HG02885 (cell line): ENCODE results near the gene RGS7.
"Not testable (repeated sequence)": the region's sequence is repeated elsewhere in the genome, so short reads cannot be mapped to it uniquely, and the experiment has no call there.

Experiments
- ATAC-seq: cut with Tn5 transposase; IDR thresholded peaks from one replicate; pipeline ENCODE4 v1.9.1; 2021; ENCODE audit warnings: mild to moderate bottlenecking; ENCODE audit not compliant: unreplicated experiment, poor library complexity

RGS7 gene

GRCh38 chr1:241020851-241021697 lies 335.9 kb downstream of the RGS7 start:
- no peak for ATAC-seq

DNA sequence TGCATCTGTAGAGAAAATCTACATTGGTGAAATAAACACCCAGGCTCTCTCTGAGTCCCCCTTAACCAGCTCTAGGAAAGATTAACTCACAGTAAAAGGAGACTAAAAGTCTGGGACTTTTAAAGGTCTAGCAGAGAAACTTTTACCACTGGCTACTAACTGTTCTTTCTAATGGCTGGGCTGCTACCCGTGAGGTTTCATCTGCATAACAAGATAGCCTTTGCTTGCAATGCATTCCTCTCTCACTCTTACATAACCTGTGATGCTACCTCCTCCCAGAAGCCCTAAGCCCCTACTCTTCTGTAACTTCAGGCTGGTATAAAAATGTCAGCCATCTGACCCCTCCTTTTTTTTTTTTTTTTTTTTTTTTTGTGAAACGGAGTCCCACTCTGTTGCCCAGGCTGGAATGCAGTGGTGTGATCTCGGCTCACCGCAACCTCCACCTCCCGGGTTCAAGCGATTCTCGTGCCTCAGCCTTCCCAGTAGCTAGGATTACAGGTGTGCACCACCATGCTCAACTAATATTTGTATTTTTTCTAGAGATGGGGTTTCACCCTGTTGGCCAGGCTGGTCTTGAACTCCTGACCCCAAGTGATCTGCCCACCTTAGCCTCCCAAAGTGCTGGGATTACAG lies 344.2 kb downstream of the RGS7 start:
- ATAC-seq, result no peak

DNA sequence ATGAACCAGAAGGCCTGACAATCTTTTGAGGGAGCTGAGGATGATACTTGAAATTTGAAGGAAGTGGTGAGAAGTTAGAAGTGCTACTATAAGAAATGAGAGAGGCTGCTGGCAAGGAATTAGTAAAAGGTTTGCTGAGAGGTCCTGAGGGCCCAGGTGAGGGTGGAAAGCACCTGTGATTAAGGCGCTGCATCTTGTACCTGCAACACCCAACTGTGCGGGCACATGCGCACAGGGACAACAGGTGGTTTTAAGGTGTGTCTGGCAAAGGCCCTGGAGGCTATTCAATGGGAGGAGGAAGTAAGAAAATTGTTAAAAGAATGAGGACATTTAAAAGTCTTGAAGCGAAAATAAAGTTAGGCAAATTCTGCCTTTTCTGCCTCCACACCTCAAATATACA lies 349.3 kb downstream of the RGS7 start:
- no peak for ATAC-seq

DNA sequence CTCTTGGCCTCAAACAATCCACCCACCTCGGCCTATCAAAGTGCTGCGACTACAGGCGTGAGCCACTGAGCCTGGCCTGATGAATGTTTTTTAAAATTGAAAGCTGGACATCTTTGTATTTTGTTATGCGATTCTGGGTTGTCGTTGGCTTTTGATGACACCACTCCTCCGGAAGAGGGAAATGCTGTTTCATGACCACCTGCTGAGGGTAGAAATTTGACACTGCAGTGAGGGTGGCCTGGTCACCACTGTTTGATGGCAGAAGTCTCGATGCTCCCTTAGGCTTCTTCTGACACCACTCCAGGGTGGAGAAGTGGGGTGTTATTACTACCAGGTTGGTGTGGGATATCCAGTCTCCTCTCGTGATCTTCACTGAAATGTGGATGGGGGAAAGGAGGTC lies 357.2 kb downstream of the RGS7 start:
- ATAC-seq, result no peak

DNA sequence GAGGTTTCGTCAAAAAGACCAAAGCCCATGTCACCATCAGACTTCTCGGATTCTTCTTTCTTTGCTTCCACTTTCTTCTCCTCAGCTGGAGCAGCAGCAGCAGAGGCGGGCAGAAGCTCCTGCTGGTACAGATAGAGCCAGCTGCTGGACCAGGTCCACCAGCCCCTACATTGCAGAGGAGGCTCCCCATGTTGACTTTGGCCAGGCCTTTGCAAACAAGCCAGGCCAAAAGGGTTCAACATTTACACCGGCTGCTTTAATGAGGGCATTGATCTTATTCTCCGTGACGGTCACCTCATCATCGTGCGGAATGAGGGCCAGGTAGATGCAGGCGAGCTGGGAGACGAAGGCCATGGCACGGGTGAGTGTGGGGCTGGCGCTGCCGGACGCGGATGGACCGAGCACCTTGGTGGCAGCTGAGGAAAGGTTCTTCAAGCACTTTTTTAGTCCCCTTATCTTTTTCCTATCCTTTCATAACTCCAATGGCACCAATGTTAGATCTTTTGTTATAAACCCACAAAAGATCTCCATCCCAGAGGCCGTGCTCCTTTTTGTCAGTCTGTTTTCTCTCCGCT lies 358.5 kb downstream of the RGS7 start:
- ATAC-seq, result no peak

DNA sequence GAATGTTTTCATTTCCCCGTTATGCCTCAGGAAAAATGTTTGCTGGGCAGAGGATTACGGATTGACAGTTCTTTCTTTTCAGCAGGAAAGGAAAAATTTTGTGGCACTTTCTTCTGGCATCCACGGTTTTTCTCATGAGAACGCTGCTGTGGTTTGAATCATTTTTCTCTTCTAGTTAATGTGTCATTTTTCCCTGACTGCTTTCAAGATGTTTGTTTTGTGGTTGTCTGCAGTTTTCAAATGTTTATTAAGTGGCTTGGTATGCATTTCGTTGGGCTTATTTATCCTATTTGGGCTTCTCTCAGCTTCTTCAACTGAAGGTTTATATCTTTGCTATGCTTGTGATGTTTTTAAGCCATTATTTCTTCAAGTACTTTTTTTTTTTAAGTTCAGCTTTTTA lies 359.0 kb downstream of the RGS7 start:
- ATAC-seq, result no peak

- ATAC-seq, result no peak
These were observed 364.0 kb downstream of the RGS7 start for GRCh38 chr1:240993004-240993403.

GRCh38 chr1:240991230-240991629 lies 365.8 kb downstream of the RGS7 start:
- ATAC-seq, result no peak

DNA sequence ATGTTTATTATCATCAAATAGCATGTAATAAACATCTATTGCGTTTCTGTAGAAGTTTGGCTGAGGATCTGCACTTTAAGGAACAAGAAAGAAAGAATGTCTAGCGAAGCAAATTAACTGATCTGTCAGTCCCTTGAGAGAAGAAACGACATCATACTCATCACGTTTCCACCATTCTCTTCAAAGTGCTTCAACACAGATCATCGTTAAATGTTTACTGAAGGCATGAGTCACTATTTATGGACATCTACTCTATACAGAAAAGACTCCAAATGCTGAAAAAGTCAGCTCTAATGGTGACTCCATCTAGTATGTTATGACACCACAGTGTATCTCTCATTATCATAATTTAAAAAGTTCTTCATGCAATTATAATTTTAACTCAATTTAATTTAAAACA lies 369.1 kb downstream of the RGS7 start:
- no peak for ATAC-seq

GRCh38 chr1:240985081-240985480 lies 371.9 kb downstream of the RGS7 start:
- ATAC-seq, result no peak

DNA sequence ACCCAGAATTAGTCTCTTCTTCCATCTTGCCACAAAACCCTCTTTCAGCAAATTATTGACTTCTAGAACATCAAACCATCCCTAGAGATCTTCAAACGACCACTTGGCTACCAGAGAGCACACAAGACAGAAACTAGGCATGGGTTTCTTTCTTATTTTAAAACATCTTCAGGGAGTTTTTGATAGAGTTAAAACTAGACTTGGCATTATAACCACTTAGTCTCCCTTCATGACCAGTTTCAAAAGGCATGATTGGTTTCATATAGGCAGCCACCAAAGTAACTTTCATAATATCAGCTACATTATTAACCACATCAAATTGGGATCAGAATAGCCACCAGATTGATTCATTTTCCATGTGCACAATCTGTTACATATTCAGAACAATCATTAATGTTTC lies 376.7 kb downstream of the RGS7 start:
- no peak for ATAC-seq

DNA sequence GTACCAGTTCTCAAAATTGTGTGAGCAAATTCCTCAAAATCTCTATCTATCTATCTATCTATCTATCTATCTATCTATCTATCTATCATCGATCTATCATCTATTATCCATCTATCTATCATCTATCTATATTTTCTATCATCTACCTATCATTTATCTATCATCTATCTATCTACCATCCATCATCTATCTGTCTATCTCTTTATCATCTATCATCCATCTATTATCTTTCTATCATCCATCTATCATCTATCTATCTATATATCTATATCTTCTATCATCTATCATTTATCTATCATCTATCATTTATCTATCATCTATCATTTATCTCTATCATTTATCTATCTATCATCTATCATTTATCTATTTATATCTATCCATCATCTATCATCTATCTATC lies 380.3 kb downstream of the RGS7 start:
- ATAC-seq, result no peak

DNA sequence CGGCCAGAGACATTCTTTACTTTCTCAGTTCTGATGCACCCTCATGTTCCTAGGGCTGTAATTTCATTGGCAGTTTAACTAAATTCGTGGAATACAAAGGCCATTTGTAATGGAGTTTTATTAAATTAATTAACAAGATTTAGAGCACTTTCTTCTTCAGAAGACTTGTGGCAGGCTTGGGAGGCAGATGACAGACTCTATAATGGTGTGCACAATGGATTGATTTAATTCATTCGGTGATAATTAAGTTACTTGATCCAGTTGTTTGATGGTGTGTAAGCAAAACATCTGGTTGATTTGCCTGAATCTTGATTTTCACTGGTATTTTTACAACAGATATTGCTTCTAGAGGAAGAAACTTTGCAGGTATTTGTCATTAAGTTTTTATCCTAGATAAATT lies 383.1 kb downstream of the RGS7 start:
- ATAC-seq, result no peak

- not testable (repeated sequence) for ATAC-seq
These were observed 384.9 kb downstream of the RGS7 start for GRCh38 chr1:240972059-240972458.

DNA sequence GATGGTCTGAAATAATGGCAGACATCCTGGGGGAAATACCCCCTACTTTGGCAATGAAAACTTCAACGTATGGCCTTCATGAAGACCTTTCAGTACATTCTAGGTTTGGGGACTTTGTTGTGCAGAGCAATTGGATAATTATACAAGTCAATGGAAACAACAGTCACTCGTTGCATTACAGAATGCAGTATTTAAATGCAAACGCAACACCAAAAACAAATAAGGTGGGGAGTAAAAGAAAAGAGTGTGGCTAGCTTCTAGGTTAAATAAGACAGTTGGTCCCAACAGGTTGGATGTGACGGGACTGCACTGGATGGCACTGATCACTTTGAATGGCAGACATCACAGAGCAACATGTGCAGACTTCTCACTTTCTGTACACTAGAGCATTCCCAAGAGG lies 386.8 kb downstream of the RGS7 start:
- ATAC-seq, result no peak

DNA sequence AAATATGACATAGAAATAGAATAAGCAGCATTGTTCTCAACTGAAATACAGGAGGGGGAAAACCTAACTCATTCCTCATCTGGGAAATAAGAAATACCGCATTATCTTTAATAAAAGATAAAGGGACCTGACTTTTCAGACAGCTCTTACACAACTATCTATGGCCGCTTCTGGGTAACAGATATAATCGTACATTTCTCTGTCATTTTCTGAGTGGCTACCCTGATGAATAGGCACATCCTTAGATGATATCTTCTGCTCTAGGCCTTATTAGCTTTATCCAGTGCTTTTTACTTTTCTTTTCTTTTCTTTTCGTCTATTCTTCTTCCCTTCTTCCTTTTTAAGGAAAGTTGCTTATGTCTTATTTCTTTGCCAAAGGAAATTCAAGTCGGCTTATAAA lies 388.1 kb downstream of the RGS7 start:
- no peak for ATAC-seq

GRCh38 chr1:240967070-240967724 lies 389.8 kb downstream of the RGS7 start:
- no peak for ATAC-seq

- ATAC-seq, result no peak
These were observed 391.4 kb downstream of the RGS7 start for GRCh38 chr1:240965581-240966091.

GRCh38 chr1:240962086-240962485 lies 394.9 kb downstream of the RGS7 start:
- no peak for ATAC-seq

DNA sequence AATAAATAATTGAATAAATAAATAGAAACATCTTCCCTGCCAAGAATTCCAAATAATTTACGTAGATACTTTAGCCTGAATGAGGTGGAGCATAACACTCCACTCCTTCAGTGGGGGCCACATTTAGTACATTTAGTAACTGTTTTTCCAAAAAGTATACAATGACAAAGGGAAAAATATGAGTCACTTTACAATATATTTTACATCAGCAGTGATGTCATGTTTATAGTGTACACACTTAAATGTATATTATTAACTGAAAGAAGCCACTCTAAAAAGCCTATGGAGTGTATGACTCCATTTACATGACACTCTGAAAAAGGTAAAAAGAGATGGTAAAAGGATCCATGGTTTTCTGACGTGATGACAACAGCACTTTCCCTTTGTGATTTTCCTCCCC lies 400.6 kb downstream of the RGS7 start:
- no peak for ATAC-seq

DNA sequence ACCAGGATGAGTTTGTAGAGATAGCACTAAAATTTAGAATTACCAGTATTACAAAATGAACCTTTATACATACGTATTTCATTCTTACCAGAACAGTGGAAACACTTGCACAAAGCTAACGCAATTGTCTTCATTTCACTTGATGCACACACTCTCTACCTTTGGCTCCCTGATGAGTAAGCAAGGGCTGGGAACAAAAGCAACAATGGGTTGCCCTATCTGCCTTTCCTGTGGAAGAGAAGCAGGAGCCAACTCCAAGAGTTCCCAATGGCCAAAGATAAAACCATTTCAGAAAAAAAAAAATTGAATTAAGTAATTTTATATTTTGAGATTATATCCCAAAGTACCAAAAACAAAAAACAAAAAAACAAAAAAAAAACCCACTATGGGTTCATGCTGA lies 401.0 kb downstream of the RGS7 start:
- no peak for ATAC-seq
